ENCODE data around the gene ST8SIA1.

ST8SIA1 gene

GRCh38 chr12:22312336-22312735 lies 22.2 kb downstream of the ST8SIA1 start (continued):
- no peak for TF ChIP-seq ZNF18 (tag by site-specific recombination; IDR thresholded peaks at IDR 0.05)
- TF ChIP-seq ZNF639 (tag by site-specific recombination; IDR thresholded peaks at IDR 0.05): no peak
- no peak for TF ChIP-seq ZNF521 (tag by site-specific recombination; IDR thresholded peaks at IDR 0.05)

- Histone ChIP-seq H3K36me3 (ENCODE audit: control insufficient read depth in 2 of 2, insufficient read depth in 1 of 2, low read length in 2 of 2) (no peaks in the 10 kb centered on the region), H3K4me3 (ENCODE audit: low read depth, low read length) (no peak overlapping the region), H3K9me3 (ENCODE audit: control insufficient read depth, insufficient read depth, low read depth, low read length) (no peaks in the 10 kb centered on the region), H3K27ac (ENCODE audit: extremely low read depth, low read depth, low read length) (no peak overlapping the region), H3K4me1 (ENCODE audit: control insufficient read depth, insufficient read depth, low read length) (no peaks in the 10 kb centered on the region)
- ChIA-PET CTCF (interaction anchor here (0.5 kb wide), 1 partner anchor 476 kb away, joined by 4 read pairs; no protein-coding TSS in a partner anchor), POLR2A (no interaction called here)
- TF ChIP-seq ZEB2 (tag by site-specific recombination; IDR thresholded peaks at IDR 0.05) (no peak), ZFP37 (tag by site-specific recombination; IDR thresholded peaks at IDR 0.05) (no peak), ZNF19 (tag by site-specific recombination; IDR thresholded peaks at IDR 0.05; ENCODE audit: low read depth) (no peak), TRIM28 (IDR thresholded peaks at IDR 0.05; ENCODE audit: borderline replicate concordance, low read length) (no peak), ZNF169 (tag by site-specific recombination; IDR thresholded peaks at IDR 0.05) (no peak), ZSCAN18 (tag by site-specific recombination; IDR thresholded peaks at IDR 0.05) (no peak), ZNF184 (tag by site-specific recombination; IDR thresholded peaks at IDR 0.05) (no peak), ZNF544 (tag by site-specific recombination; IDR thresholded peaks at IDR 0.05) (no peak), REST (tag by site-specific recombination; IDR thresholded peaks at IDR 0.05) (no peak), ZNF610 (tag by site-specific recombination; IDR thresholded peaks at IDR 0.05; ENCODE audit: borderline replicate concordance) (no peak), ZNF202 (tag by site-specific recombination; IDR thresholded peaks at IDR 0.05; ENCODE audit: borderline replicate concordance) (no peak), HOXC10 (CRISPR knock-in tag; IDR thresholded peaks at IDR 0.05) (no peak), ZNF157 (tag by site-specific recombination; IDR thresholded peaks at IDR 0.05) (no peak), ZNF174 (tag by site-specific recombination; IDR thresholded peaks at IDR 0.05) (no peak), SP3 (tag by site-specific recombination; IDR thresholded peaks at IDR 0.05) (no peak), ZNF776 (tag by site-specific recombination; IDR thresholded peaks at IDR 0.05; ENCODE audit: borderline replicate concordance) (no peak)
These were observed 23.8 kb downstream of the ST8SIA1 start for GRCh38 chr12:22310709-22311108.
